CMK (cell line): ENCODE results near the gene WDFY1.

Experiments used
- DNase-seq: peaks from one replicate; pipeline ENCODE4 v3.0.0-alpha.2; 2010; ENCODE audit warnings: low read depth

The WDFY1 gene

DNA sequence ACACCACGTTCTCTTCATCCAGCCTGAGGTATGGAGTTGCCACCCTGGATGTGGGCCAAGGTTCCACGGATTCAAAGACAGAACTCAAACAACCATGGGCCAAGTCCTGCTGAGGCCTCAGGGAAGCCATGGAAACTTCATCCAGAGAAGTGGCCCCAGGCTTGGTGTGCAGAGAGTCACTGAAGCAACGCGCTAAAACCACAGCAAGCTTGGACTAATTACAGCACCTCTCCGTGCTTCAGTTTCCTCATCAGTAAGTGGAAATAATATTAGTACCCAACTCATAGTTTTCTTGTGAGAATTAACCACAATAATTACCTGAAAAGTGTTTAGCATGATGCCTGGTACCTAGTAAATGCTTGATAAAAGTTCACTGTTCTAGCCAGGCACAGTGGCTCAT is 88.6 kb downstream of the WDFY1 start:
- no peak for DNase-seq

DNA sequence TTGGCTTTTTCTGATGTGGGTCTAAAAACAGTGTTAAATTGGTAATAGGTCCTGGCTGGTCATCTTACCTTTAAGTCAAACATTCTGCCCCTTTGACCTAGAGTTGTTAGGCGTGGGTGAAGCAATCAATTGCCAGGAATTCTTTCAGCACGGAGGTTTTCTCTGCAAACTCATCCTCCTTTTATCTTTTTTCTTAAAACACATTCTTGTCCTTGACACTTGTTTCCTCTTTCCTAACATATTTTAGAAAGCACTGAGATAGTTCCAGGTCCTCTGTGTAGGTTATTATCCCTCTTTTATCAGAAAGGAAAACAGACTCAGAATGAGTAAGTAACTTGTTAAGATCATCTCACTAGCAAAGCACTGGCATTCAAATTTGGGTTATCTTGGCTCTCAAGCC is 89.1 kb downstream of the WDFY1 start:
- no peak for DNase-seq

DNA sequence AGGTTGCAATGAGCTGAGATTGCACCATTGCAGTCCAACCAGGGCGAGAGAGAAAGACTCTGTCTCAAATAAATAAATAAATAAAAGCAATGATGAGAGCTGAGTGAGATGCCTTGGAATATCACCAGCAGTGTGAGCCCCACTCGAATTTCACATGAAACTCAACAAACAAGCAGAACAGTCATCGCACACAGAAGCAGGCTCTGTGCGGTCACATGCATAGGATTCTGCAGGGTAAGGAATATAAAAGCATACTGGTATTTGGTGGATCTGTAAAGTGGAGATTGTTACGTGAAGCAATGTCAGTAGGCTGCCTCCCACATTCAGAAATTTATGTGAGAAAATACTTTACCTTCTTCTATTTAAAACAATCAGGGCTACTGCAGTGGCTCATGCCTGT is 89.7 kb downstream of the WDFY1 start:
- no peak for DNase-seq

DNA sequence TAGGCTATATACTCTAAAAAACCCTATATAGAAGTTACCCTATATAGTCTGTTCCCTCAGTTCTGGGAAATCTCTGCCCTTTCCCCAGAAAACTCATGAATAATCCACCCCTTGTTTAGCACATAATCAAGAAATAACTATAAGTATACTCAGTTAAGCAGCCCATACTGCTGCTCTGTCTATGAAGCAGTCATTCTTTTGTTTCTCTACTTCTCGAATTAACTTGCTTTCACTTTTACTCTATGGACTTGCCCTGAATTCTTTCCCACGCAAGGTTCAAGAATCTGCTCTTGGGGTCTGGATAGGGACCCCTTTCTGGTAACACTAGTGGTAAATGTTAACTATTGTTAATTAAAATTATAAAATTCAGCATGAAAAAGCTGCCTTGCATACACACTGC is 90.4 kb downstream of the WDFY1 start:
- DNase-seq: no peak

DNA sequence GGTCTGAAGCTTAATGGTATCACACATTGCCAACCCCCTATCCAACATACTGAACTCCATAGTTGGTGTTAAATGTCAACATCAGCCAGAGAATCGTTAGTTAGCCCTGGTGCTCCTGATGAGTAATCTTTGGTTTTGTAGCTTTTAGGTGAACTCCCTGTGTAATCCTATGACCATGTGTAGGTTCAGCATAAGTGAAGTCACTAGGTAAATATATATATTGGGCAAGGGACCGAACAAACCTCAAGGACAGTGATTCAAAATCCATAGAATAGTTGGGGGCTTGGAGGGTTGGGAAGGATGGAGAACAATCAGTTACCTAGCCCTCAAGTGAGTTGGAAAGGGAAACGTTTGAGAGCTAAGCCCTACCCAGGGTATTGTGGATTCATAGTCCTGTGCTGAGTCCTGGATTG is 91.7 kb downstream of the WDFY1 start:
- no peak for DNase-seq

DNA sequence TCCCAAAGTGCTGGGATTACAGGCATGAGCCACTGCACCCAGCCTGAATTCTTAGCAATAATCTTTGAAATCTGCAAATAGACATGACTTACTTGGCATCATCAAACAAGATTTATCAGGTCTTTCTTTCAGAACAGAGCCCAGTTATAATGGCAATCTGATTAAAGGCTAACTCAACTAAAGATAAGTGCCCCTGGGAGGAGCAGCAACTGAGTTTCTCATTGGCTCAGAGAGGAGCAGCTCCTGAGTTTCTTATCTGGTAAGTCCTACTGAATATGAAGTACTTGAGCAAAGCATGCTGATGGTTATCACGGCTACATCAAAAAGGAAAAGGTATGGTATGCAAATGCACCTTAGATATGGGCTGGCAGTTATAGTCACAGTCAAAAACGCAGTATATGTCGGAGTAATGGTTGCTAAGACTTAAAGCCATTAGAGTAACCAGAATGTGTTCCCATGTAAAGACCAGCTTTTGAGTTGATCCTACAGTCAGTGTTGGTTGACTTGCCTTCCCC is 92.8 kb downstream of the WDFY1 start:
- no peak for DNase-seq

DNA sequence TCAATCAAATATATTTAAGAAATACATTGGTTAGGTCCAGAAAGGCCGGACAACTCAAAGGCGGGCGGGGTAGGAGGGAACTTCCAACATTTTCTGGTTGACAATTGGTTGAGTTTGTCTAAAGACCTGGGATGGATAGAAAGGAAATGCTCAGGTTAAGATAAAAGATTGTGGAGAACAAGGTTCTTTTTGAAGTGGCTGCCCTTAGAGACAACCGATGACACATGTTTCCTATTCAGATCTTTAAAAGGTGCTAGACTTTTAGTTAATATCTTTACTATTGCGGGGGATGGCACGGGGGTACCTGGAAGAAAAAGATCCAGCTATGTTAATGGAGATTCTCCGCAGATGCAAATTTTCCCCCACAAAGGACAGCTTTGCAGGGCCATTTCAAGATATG is 97.7 kb downstream of the WDFY1 start:
- DNase-seq: no peak

DNA sequence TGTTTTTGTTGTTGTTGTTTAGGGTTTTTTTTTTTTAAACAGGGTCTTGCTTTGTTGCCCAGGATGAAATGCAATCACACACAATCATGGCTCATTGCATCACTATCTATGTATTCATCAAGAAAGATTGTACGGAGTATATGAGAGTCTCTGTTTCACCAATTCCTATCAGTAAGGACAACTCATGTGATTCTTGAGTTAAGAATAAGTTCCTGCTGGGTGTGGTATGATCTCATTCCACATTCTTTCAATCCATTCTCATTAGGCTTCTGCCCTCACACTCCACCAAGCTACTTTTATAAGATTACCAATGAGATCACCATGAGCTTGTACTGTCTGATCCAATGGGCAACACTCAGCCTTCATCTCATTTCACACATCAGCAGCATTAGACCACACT is 98.6 kb downstream of the WDFY1 start:
- no peak for DNase-seq

DNA sequence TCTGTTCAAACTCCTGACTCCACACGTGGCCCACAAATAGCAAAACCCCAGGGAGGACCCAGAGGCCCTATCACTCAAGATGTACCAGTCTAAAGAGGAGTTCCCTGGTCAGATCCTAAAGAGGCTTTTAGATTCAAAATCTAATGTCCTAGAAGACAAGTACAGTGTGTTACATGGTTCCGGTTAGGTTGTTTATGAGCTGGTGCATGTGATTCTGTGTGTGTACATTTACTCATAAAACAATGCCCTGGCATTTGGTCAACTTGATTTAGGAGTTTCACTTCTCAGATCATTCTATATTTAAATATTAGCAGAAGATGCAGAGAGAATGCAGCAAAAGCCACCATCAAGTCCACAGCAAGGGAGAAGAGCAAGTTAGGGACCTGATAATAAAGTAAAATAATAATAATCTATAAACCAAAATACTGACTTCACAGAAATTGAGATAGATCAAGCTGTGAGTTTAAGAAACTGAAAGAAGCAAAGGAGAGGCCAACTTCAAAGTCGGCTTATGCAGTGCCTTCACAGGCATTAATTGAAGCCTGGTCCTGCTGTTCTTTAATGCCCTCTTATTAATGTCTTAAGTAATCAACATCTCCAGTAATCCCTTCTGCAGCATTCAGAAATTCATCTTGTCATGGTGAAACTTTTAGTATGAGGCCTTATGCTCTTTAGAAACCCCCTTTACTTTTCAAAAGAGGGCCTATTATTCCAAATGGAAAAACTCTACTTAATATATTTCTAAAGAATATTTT is 103.5 kb downstream of the WDFY1 start:
- no peak for DNase-seq

DNA sequence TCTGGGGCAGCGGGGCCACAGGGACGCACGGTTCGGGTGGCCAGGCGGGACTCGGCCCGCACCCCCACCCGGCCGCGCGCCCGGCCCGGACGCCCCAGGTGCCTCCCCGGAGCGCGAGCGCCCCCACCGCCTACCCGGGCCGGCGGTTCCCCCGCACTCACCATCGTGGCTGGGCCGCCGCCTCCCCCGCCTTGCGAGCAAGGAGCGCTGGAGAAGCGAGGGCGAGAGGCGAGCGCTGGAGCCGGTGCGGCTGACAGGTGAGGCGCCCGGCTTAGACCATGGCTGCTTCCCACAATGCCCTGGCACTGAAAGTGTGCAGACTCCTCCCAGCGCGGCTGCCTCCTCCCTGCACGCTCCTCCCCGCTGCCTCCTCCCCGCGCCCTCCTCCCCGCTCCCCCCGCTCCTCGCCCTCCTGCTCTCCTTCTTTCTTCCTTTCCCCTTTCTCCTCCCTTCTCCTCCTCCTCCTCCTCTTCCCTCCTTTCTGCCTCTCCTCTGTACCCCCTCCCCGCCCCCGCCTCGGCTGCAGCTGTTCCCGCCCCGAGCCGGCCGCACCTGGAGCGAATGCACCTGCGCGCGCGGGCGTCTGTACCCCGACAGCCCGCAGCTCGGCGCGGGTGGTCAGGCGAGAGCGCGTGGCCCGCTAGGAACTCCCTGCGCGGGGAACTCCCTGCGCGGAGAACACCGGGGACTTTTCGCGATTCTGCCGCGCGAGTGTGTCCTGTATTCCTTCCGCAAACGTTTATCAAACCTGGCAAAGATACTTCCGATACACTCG is 107.7 kb downstream of the WDFY1 start, which contains the start of gene AP1S3:
AP1S3 (minus strand) TSS at position 296 of the 775 bp plus-strand sequence; CDS start at position 164, 132 bp downstream.
- DNase-seq: no peak

DNA sequence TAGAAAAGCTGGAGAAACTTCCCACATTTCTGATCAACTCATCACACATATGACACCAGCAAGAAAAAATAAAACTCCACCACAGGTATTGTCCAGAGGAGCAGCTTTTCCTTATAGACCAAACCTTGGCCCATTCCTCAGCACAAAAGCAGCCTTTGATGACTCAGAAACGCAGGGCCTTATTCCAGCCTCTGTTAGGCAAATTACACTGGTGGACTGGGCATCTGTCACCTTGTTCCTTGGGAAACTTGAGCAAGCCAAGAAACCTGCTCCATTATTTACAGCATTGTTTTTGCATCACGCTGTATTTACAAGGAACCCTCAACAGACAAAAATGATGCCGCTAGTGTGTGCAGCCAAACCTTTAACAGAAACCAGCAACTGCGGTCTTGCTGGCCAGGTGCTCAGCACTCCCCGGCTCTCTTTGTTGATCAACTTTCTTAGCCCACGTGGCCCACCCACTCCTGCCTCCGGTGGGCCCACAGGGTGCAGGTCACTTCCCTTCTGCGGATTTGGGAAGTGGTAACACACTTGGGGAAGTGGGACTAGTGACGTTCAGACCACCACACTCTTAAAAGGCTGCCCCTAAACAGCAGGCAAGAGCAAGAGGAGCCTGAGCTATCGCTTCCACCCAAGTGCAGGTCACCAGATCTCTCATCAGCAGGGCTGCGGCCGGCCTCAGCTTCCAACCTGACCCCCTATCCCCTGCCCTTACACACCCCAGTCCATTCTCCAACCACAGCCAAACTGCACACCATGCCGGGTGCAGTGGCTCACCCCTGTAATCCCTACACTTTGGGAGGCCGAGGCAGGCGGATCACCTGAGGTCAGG is 109.2 kb downstream of the WDFY1 start:
- DNase-seq: no peak

DNA sequence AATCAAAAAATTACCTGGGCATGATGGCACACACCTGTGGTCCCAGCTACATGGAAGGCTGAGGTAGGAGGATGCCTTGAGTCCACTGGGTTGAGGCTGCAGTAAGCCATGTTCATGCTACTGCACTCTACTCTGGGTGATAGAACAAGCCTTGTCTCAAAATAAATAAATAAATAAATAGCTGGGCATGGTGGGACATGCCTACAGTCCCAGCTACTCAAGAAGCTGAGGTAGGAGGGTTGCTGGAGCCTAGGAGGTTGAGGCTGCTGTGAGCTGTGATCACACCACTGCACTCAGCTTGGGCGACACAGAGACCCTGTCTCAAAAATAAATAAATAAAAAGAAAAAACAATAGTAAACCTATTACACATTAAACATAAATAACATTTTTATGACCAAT is 110.7 kb downstream of the WDFY1 start:
- no peak for DNase-seq

DNA sequence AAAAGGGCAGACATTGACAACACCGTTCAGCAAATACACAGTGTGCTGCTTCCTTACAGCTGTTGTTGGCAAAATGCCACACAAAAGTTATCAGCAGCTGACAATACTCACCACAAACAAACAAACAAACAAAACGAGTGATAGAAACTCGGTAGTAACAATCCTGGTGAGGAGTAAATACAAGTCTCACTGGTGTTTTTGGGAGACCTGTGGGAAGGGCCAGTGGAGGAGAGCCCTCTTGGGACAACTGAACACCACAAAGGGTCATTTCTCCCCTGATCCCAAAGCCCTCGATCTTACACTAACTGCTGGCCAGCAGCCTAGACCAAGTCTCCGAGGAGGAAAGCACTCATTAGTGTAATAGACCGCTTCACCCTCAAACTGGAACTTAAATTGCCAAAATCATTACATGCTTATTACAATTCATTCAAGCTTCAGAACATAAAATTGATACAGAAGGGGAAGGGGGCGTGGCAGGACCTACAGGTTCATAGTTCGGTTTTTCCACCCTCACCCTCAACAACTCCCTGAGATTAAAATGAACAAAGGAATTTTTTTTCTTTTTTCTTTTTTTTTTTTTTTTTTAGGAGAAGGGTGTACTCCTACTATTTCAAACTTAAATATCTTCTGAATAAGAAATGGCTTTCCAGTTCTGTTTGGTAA is 112.8 kb downstream of the WDFY1 start:
- no peak for DNase-seq

DNA sequence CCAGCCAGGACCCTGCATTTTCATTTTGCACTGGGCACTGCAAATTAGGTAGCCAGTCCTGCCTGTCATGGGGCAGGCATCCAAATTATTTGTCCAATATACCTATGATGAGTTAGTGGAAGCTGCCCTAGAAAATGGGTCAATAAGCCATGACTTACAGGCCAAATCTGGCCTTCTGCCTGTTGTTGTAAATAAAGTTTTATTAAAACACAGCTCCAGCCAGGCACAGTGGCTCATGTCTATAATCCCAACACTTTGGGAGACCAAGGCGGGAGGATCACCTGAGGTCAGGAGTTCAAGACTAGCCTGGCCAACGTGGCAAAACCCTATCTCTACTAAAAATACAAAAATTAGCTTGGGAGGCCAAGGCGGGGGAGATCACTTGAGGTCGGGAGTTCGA is 116.0 kb downstream of the WDFY1 start:
- no peak for DNase-seq

DNA sequence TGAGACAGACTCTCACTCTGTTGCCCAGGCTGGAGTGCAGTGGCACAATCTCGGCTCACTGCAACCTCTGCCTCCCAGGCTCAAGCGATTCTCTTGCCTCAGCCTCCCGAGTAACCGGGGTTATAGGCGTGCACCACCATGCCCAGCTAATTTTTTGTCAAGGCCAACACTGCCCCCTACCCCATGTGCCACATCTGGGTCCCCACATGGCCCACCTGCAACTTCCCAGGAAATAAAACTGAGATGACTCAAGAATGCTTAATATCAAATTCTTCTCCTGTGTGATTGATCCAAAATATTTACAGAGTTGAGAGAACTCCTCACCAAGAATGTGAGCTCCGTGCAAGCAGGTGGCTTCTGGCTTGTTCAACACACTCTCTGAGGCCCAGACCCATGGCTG is 116.8 kb downstream of the WDFY1 start:
- no peak for DNase-seq

DNA sequence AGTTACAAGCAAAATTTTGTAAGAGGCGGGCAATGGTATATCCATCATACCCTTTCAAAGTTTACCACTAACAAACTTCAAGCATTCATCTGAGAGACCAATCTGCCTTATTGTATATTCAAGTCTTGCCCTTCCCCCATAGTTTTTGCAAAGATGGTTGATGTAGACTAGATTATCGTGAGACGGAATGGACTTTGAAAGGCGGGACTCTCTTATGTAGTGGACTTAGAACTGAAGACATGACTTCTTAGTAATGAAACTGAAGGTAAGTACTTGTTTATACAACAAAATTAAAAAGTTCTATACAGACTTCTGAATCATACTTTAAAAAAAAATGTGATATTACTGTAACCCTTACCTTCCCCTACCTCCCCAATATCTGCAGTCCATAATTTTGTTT is 118.1 kb downstream of the WDFY1 start:
- DNase-seq: no peak
